Measurements from ENCODE around the gene XXYLT1.

DNA sequence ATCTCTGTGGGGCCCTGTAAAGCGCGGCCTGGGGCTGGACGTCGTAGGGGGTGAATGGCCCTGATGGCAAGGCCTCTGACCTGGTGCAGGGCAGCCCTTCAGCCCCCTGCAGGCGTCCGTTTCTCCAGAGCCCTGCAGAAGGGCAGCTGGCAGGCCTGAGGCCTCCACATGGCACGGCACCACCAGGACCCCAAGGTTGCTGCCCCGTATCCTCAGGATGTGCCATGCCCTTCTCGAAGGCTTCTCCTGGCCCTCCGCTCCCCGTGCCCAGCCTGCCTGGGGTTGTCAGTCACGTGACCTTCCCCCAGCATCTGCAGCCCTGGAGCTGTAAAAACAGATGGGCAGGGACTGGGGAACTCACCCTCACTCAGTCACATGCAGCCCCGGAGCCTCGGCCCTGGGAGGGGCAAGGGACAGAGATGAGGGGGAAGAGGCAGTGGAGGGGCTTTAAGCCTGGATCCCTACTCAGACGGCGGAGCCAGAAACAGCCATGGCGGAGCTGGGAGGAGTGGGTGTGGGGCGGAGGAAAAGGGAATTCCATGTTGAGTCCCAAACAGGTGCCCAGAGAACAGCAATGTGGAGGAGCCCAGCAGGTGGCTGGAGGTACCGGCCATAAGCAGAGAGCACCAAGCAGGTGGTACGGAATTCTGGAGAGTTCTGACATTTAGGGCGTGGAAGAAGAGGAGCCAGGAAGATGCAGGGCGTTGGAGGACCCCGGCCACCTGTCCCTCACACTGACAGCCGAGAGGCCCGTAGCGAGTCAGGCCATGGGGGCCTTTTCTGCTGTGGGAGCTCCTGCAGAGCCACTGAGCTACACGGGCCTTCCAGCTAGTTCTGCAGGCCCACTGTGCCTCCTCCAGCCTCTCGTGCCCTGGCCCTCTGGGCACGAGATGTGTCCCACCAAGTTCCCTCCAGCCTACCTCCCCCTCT, 193.1 kb downstream of the XXYLT1 start:
- no peak for TF ChIP-seq YY1 (IDR thresholded peaks at IDR 0.05; ENCODE audit: insufficient read depth, insufficient read length)
- TF ChIP-seq ZNF274 (IDR thresholded peaks at IDR 0.05; ENCODE audit: low read depth, low read length) = no peak
